B cell (primary cell): ENCODE results near the gene ACOT11.

Experiments used
- CTCF ChIP-seq: fragments of 200-600 bp; IDR thresholded peaks from one replicate; pipeline ENCODE4 v1.8.0; 2022; ENCODE audit warnings: antibody characterized with exemption, mild to moderate bottlenecking
- EZH2 ChIP-seq: IDR thresholded peaks from 2 replicates; pipeline ENCODE4 v1.6.1; 2012; ENCODE audit warnings: borderline replicate concordance, low read depth, mild to moderate bottlenecking, moderate library complexity, low read length; ENCODE audit not compliant: insufficient read depth, poor library complexity, severe bottlenecking

GRCh38 chr1:54585181-54586066 lies 37.4 kb downstream of the ACOT11 start:
- TF ChIP-seq CTCF (no peak), EZH2 (no peak)
